Fibroblast of skin of right biceps (primary cell): ENCODE results near the gene RSPRY1.

Source experiments
- DNase-seq: peaks from one replicate; pipeline ENCODE4 v3.0.0-alpha.2; 2013

Gene RSPRY1

GRCh38 chr16:57152096-57153093 lies 33.7 kb upstream of the RSPRY1 start:
- no peak for DNase-seq

- DNase-seq, result no peak
Measured at GRCh38 chr16:57153841-57154240, 32.3 kb upstream of the RSPRY1 start.

GRCh38 chr16:57155702-57156350 lies 30.3 kb upstream of the RSPRY1 start:
- no peak for DNase-seq

DNA sequence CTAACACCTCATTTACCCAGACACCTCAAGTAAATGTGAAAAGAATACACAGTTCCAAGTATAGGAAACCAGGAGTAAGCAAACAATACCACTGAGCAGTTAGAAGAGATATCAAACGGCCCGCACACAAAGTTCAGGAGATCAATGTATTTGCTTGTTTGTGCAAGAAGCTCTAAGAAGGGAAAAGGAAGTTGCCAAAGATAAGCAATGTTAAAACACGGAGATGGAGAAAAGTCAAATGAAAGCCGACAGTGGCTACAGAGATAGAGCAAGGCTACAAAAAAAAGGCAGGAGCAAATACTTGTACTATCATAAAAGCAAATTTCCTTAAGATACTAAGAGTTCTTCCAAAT lies 29.8 kb upstream of the RSPRY1 start:
- DNase-seq, result no peak

GRCh38 chr16:57157533-57157932 lies 28.6 kb upstream of the RSPRY1 start:
- no peak for DNase-seq

- no peak for DNase-seq
Measured at GRCh38 chr16:57159447-57159846, 26.7 kb upstream of the RSPRY1 start.

- DNase-seq, result no peak
Measured at GRCh38 chr16:57163842-57164241, 22.3 kb upstream of the RSPRY1 start.

DNA sequence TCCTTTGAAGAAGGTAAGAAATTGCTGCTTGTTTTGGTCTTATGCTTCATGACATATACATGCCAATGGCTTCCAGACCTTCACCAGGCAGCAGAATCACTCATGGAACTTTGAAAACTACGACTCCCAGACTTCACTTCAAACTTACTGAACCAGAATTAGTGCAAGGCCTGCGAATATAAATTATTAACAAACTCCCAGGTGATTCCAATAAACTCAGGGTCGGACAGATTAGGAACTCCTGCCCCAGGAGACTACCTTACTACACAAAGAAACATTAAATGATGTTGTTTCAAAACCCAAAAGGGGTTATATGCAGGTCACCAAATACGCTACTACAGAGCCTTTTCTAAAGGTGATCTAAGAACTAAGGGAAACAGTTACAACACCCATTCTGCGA lies 20.6 kb upstream of the RSPRY1 start:
- DNase-seq, result no peak

GRCh38 chr16:57165938-57166337 lies 20.2 kb upstream of the RSPRY1 start:
- DNase-seq, result no peak

- no peak for DNase-seq
Measured at GRCh38 chr16:57166451-57166850, 19.7 kb upstream of the RSPRY1 start.

DNA sequence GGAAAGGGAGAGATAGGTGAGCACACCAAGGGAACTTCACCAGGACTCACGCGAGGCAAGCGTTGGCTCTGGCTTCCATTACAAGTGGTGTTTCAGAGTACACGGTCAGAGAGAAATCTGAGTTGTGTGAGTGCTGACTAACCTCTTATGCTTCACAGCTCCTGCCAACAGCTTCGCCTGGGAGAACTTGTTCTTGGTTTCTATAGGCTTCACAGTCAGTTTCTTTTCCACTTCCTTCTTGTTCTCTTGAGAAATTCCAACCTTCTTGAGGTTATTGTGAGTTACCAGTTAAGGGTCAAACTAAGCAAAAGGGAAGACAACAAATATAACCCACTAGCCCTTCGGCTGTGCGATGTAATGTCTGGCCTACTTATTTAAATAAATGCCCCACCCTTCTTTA lies 19.2 kb upstream of the RSPRY1 start:
- DNase-seq, result no peak

DNA sequence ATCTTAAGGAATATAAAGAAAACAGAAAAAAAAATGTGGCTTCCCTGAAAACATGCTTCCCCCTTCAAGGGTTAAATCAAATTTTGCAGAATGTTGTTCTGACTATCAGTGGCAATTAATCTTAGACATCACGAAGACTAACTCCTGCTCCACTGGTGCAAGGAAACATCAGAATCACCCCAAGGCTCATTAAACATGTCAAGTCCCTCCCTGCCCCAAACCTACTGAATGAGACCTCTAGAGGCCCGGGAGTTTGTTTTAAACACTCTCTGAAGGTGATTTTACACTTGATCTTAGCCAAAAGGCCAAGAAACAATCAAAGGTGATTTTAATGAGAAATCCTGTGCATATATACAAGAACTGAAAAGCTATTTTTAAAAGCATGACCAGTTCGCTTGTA lies 18.6 kb upstream of the RSPRY1 start:
- no peak for DNase-seq

GRCh38 chr16:57167953-57168352 lies 18.2 kb upstream of the RSPRY1 start:
- peak; percentile 65 for DNase-seq

- DNase-seq, result no peak
Measured at GRCh38 chr16:57169327-57169726, 16.8 kb upstream of the RSPRY1 start.

GRCh38 chr16:57172721-57173290 lies 13.3 kb upstream of the RSPRY1 start:
- no peak for DNase-seq

- DNase-seq, result no peak
Measured at GRCh38 chr16:57175896-57176295, 10.2 kb upstream of the RSPRY1 start.

GRCh38 chr16:57178196-57178595 lies 7.9 kb upstream of the RSPRY1 start:
- no peak for DNase-seq

GRCh38 chr16:57178793-57179212 lies 7.3 kb upstream of the RSPRY1 start:
- DNase-seq, result no peak

DNA sequence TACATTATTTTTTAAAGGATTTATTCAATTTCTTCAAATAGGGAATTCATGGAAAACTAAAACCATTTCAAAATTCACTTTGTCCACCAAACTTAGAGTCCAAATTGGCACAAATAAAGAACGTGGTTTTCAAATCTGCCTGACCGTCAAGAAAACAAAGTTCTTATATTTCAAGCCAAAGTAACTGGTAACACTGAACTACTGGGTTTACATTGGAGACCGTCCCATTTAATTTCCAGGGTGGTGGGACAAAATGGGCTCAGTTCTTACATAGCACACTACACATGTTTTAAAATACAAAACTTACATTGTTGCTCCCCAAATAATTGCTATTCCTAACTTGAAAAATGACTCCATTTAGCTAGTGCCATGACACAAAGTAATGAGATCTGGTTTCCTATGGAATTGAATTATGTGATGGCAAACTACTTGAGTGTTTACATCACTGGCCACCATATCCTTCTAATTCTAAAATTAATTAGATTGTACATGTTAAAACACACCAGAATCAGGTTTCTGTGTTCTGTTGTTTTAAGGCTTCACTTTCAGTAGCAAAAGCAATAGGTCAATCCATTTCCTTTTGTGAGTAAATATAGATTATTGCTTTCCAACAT lies 6.8 kb upstream of the RSPRY1 start:
- DNase-seq, result no peak

DNA sequence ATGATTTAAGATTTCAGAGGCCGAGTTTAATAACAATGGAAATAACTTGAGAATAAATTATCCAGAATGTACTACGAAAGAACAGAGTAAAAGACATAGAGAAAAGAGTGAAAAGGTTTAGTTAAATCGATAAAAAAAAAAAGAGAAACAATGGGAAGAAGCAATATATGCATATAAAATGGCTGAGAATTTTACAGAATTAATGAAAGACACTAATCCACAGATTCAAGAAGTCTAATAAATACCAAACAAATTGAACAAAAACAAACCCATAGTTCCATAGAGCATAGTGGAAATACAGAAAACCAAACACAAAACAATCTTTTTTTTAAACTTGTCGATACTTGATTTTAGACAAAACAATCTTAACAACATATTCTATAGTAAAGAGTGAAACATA lies 2.0 kb upstream of the RSPRY1 start:
- no peak for DNase-seq

GRCh38 chr16:57184887-57185445 lies 1.2 kb upstream of the RSPRY1 start:
- DNase-seq, result no peak

GRCh38 chr16:57185446-57185944 lies 634 bp upstream of the RSPRY1 start:
- DNase-seq, result peak; percentile 78
